Spleen (tissue), 7 donors: ENCODE data around the gene GLIPR1L2.
"Not testable (repeated sequence)": the region's sequence is repeated elsewhere in the genome, so short reads cannot be mapped to it uniquely, and the experiment has no call there.

Source experiments
- CTCF ChIP-seq, 11 experiments: fragments of 200-600 bp in 7 of 11; fragments of 450-650 bp in 4 of 11; sonication (generic) in 4 of 11; IDR thresholded peaks in 8 of 11; conservative IDR thresholded peaks in 3 of 11; 1 replicate in 7 of 11; 2 replicates in 4 of 11; pipeline versions ENCODE4 v1.4.0 to v1.8.0; 2016 to 2021; ENCODE audit warnings: antibody characterized with exemption in 11 of 11, inconsistent platforms in 4 of 11, mild to moderate bottlenecking in 1 of 11
- POLR2A ChIP-seq, 3 donors: fragments of 450-650 bp; IDR thresholded peaks; one replicate each; pipeline ENCODE4 v1.5.1; 2017; ENCODE audit warnings: antibody characterized with exemption in 3 of 3, mild to moderate bottlenecking in 1 of 3
- donor health status: DM: no; HTN: no; CAD: no; lungs with moderate emphysema.
- donor health status: DM: no; HTN: no; CAD: no.
- donor health status: DM: no; HTN: no; CAD: no.

DNA sequence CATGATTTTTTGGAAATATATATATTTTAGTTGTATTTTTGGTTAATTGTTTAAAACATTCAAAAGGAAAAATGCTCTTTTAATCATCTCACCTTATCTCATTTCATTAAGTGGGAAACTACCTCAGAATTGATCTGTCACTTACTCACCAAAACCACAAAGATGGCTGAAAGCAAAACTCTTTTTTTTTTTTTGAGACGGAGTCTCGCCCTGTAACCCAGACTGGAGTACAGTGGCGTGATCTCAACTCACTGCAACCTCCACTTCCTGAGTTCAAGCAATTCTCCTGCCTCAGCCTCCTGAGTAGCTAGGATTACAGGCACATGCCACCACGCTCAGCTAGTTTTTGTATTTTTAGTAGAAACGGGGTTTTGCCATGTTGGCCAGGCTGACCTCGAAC lies 44.7 kb upstream of the GLIPR1L2 start:
- not testable (repeated sequence) for TF ChIP-seq CTCF (IDR thresholded peaks at IDR 0.05 in 8 of 11, conservative IDR thresholded peaks at IDR 0.05 in 3 of 11); POLR2A (IDR thresholded peaks at IDR 0.05)
